Activated CD4-positive, alpha-beta T cell treated with anti-CD3 and anti-CD28 coated beads, Interleukin-2, amount 50 U/mL, for 48 hours (primary cell): ENCODE measurements around the gene ELP6.
"Not testable (repeated sequence)": the region's sequence is repeated elsewhere in the genome, so short reads cannot be mapped to it uniquely, and the experiment has no call there.

Experiments
- DNase-seq, 2 experiments: peaks; one replicate each; pipeline ENCODE4 v3.0.0-alpha.2; 2020

Gene ELP6

GRCh38 chr3:47459534-47460085 is 53.9 kb downstream of the ELP6 start:
- not testable (repeated sequence) for DNase-seq

GRCh38 chr3:47456984-47457383 is 56.5 kb downstream of the ELP6 start:
- no peak for DNase-seq

- DNase-seq = no peak
These were observed 57.6 kb downstream of the ELP6 start for GRCh38 chr3:47455806-47456452.

GRCh38 chr3:47452453-47453215 is 60.9 kb downstream of the ELP6 start:
- no peak for DNase-seq
